BJ (cell line): ENCODE results near the gene SLAMF1. TPM values are rescaled to one million over a fixed set of nuclear protein-coding genes. Genes with fewer than 3 reads are reported as not detected.

ENCODE experiments used
- CTCF ChIA-PET: fragments of 350-600 bp; formaldehyde crosslinking; extraction: SDS; loops from one replicate; lab custom pipeline; 2021; ENCODE audit warnings: antibody characterized with exemption, inconsistent platforms; lab: Yijun Ruan, JAX
- POLR2A ChIA-PET: fragments of 300-600 bp; sonication (Branson Sonifier 250); formaldehyde crosslinking; extraction: SDS; loops from one replicate; lab custom pipeline; 2021; ENCODE audit warnings: antibody characterized with exemption; lab: Charles Lee
- DNase-seq: peaks from one replicate; pipeline ENCODE4 v3.0.0-alpha.2; 2011; ENCODE audit warnings: low read depth
- H3K27me3 ChIP-seq: 2 replicates; pipeline ENCODE4 v1.6.0; 2011; ENCODE audit warnings: low read length; ENCODE audit not compliant: control insufficient read depth, insufficient read depth
- H3K36me3 ChIP-seq: 2 replicates; pipeline ENCODE4 v1.5.1; 2011; ENCODE audit warnings: low read length; ENCODE audit not compliant: control insufficient read depth, insufficient read depth
- H3K4me3 ChIP-seq: 2 replicates; pipeline ENCODE4 v1.5.1; 2011; ENCODE audit warnings: low read depth, mild to moderate bottlenecking, control low read depth, low read length
- CTCF ChIP-seq: IDR thresholded peaks from 2 replicates; pipeline ENCODE4 v1.5.1; 2011; ENCODE audit warnings: low read depth, mild to moderate bottlenecking, control low read depth, inconsistent platforms, low read length, moderate library complexity; ENCODE audit not compliant: insufficient read depth
- polyA plus RNA-seq: library from polyadenylated mRNA; depleted of rRNA; stranded (reverse); fragments of >200 nt; gene quantifications from 2 replicates; pipeline ENCODE4 v1.2.3, GENCODE V29; 2011

The SLAMF1 gene
- polyA plus RNA-seq, 1 experiment: not detected

GRCh38 chr1:160618327-160618726 is 28.5 kb downstream of the SLAMF1 start:
- TF ChIP-seq CTCF: no peak
- no peak overlapping the region for H3K4me3 ChIP-seq
- ChIA-PET CTCF (no interaction called here), POLR2A (no interaction called here)
- no peak for DNase-seq
- H3K27me3 ChIP-seq: no peaks in the 10 kb centered on the region
- H3K36me3 ChIP-seq: no peaks in the 10 kb centered on the region

- CTCF ChIA-PET: no interaction called here
- Histone ChIP-seq H3K36me3 (no peaks in the 10 kb centered on the region), H3K27me3 (peaks cover 1% of the 10 kb centered on the region; the same call in 1 of the 2 replicates), H3K4me3 (no peak overlapping the region)
- POLR2A ChIA-PET: no interaction called here
- no peak for TF ChIP-seq CTCF
- DNase-seq: no peak
These were observed 31.2 kb downstream of the SLAMF1 start for GRCh38 chr1:160615660-160616059.

GRCh38 chr1:160614410-160614809 is 32.4 kb downstream of the SLAMF1 start:
- no peak for TF ChIP-seq CTCF
- no peaks in the 10 kb centered on the region for H3K36me3 ChIP-seq
- H3K4me3 ChIP-seq: no peak overlapping the region
- DNase-seq: no peak
- POLR2A ChIA-PET: no interaction called here
- peaks cover 1% of the 10 kb centered on the region; the same call in 1 of the 2 replicates for H3K27me3 ChIP-seq
- CTCF ChIA-PET: no interaction called here

- POLR2A ChIA-PET: no interaction called here
- Histone ChIP-seq H3K27me3 (peaks cover 3% of the 10 kb centered on the region; the same call in 1 of the 2 replicates), H3K4me3 (no peak overlapping the region), H3K36me3 (no peaks in the 10 kb centered on the region)
- CTCF ChIA-PET: no interaction called here
- TF ChIP-seq CTCF: no peak
- DNase-seq: no peak
These were observed 34.1 kb downstream of the SLAMF1 start for GRCh38 chr1:160612613-160613218.

GRCh38 chr1:160610569-160611242 is 36.1 kb downstream of the SLAMF1 start:
- DNase-seq: no peak
- POLR2A ChIA-PET: no interaction called here
- H3K4me3 ChIP-seq: no peak overlapping the region
- H3K27me3 ChIP-seq: peaks cover 3% of the 10 kb centered on the region; the same call in 1 of the 2 replicates
- H3K36me3 ChIP-seq: no peaks in the 10 kb centered on the region
- TF ChIP-seq CTCF: no peak
- CTCF ChIA-PET: interaction anchor here (1.6 kb wide), 1 partner anchor 182 kb away, joined by 5 read pairs; no protein-coding TSS in a partner anchor
